HG03097 (cell line): ENCODE results near the gene PCDHB6.
"Not testable (repeated sequence)": the region's sequence is repeated elsewhere in the genome, so short reads cannot be mapped to it uniquely, and the experiment has no call there.

Experiments used
- ATAC-seq: cut with Tn5 transposase; IDR thresholded peaks from one replicate; pipeline ENCODE4 v1.9.1; 2021; ENCODE audit not compliant: unreplicated experiment, low FRiP score

PCDHB6 gene

GRCh38 chr5:141201126-141201525, 51.3 kb downstream of the PCDHB6 start:
- ATAC-seq, result not testable (repeated sequence)

GRCh38 chr5:141201646-141202045, 51.8 kb downstream of the PCDHB6 start:
- ATAC-seq, result not testable (repeated sequence)
